ENCODE measurements around the gene TECPR1. TPM values are rescaled to one million over a fixed set of nuclear protein-coding genes. Genes with fewer than 3 reads are reported as not detected.

Gene TECPR1
- total and polyA plus RNA-seq, 9 donors = 4.2 to 28.1 (median 21.4) TPM

- WGBS, 3 donors = 77 to 80% (median 80%) methylated on average over 17 of the region's 17 CpGs
- Histone ChIP-seq H3K36me3 (no peaks in the 10 kb centered on the region), H3K9me3 (no peaks in the 10 kb centered on the region), H3K27ac (no peak overlapping the region), H3K27me3 (no peaks in the 10 kb centered on the region), H3K4me1 (ENCODE audit: insufficient read depth) (peaks cover under 1% of the 10 kb centered on the region), H3K4me3 (no peak overlapping the region)
- intact Hi-C loops (cut with DNase I) = no loop called here
- TF ChIP-seq, protein P1, sequence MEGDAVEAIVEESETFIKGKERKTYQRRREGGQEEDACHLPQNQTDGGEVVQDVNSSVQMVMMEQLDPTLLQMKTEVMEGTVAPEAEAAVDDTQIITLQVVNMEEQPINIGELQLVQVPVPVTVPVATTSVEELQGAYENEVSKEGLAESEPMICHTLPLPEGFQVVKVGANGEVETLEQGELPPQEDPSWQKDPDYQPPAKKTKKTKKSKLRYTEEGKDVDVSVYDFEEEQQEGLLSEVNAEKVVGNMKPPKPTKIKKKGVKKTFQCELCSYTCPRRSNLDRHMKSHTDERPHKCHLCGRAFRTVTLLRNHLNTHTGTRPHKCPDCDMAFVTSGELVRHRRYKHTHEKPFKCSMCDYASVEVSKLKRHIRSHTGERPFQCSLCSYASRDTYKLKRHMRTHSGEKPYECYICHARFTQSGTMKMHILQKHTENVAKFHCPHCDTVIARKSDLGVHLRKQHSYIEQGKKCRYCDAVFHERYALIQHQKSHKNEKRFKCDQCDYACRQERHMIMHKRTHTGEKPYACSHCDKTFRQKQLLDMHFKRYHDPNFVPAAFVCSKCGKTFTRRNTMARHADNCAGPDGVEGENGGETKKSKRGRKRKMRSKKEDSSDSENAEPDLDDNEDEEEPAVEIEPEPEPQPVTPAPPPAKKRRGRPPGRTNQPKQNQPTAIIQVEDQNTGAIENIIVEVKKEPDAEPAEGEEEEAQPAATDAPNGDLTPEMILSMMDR (IDR thresholded peaks at IDR 0.05) = no peak
- TF ChIP-seq EP300 (IDR thresholded peaks at IDR 0.05) (no peak), POLR2A (IDR thresholded peaks at IDR 0.05) (no peak)
- DNase-seq = no peak
Measured at GRCh38 chr7:98293265-98293664, 41.2 kb upstream of the TECPR1 start.

GRCh38 chr7:98291717-98292116 is 39.7 kb upstream of the TECPR1 start:
- WGBS, 3 donors = 81 to 86% (median 83%) methylated on average over 7 of the region's 7 CpGs
- Histone ChIP-seq H3K4me3 (no peak overlapping the region), H3K9me3 (no peaks in the 10 kb centered on the region), H3K4me1 (ENCODE audit: insufficient read depth) (peaks cover 4% of the 10 kb centered on the region), H3K27ac (no peak overlapping the region), H3K27me3 (no peaks in the 10 kb centered on the region), H3K36me3 (no peaks in the 10 kb centered on the region)
- TF ChIP-seq POLR2A (IDR thresholded peaks at IDR 0.05) (no peak), EP300 (IDR thresholded peaks at IDR 0.05) (no peak)
- TF ChIP-seq, protein P1 (IDR thresholded peaks at IDR 0.05) = no peak
- no peak for DNase-seq
- intact Hi-C loops (cut with DNase I) = no loop called here

GRCh38 chr7:98289333-98289875 is 37.4 kb upstream of the TECPR1 start:
- no peaks in the 10 kb centered on the region for H3K36me3 ChIP-seq
- no peak overlapping the region for H3K4me3 ChIP-seq
- no peaks in the 10 kb centered on the region for H3K27me3 ChIP-seq
- no peak overlapping the region for H3K27ac ChIP-seq
- intact Hi-C loops (cut with DNase I) = no loop called here
- H3K9me3 ChIP-seq = no peaks in the 10 kb centered on the region
- WGBS, 3 donors = 88 to 96% (median 91%) methylated on average over 4 of the region's 4 CpGs
- DNase-seq = no peak
- no peak for TF ChIP-seq POLR2A (IDR thresholded peaks at IDR 0.05)
- TF ChIP-seq, protein P1 (IDR thresholded peaks at IDR 0.05) = no peak
- TF ChIP-seq EP300 (IDR thresholded peaks at IDR 0.05) = no peak
- H3K4me1 ChIP-seq (ENCODE audit: insufficient read depth) = peaks cover 24% of the 10 kb centered on the region

- Histone ChIP-seq H3K4me1 (ENCODE audit: insufficient read depth) (peaks cover 36% of the 10 kb centered on the region), H3K9me3 (no peaks in the 10 kb centered on the region), H3K36me3 (no peaks in the 10 kb centered on the region), H3K27me3 (no peaks in the 10 kb centered on the region), H3K27ac (no peak overlapping the region), H3K4me3 (no peak overlapping the region)
- TF ChIP-seq, protein P1 (IDR thresholded peaks at IDR 0.05) = no peak
- TF ChIP-seq EP300 (IDR thresholded peaks at IDR 0.05) (no peak), POLR2A (IDR thresholded peaks at IDR 0.05) (no peak)
- 63 to 72% (median 68%) methylated on average over 12 of the region's 12 CpGs for WGBS, 3 donors
- intact Hi-C loops (cut with DNase I) = no loop called here
- no peak for DNase-seq
Measured at GRCh38 chr7:98288064-98288823, 36.2 kb upstream of the TECPR1 start.
